Thoracic aorta (tissue), 2 donors: Measurements from ENCODE around the gene UNC13D. TPM values are rescaled to one million over a fixed set of nuclear protein-coding genes. Genes with fewer than 3 reads are reported as not detected.

Experiments
- ATAC-seq: fragments of 150-250 bp; one replicate; pipeline ENCODE4 v1.8.0; 2017; ENCODE audit warnings: low read depth; ENCODE audit not compliant: insufficient number of reproducible peaks, low FRiP score
- DNase-seq: peaks from one replicate; pipeline ENCODE4 v3.0.0-alpha.2; 2020; ENCODE audit warnings: low spot score
- H3K27ac ChIP-seq, 2 donors: fragments of 200-600 bp; sonication (generic); 1 replicate in 1 of 2; 2 replicates in 1 of 2; pipeline ENCODE4 v1.5.1; 2016; ENCODE audit warnings: mild to moderate bottlenecking in 2 of 2, moderate library complexity in 2 of 2
- H3K27me3 ChIP-seq: fragments of 200-600 bp; sonication (generic); replicated peaks from 2 replicates; pipeline ENCODE4 v1.6.0; 2016; ENCODE audit warnings: mild to moderate bottlenecking; ENCODE audit not compliant: insufficient read depth
- H3K36me3 ChIP-seq: fragments of 200-600 bp; sonication (generic); one replicate; pipeline ENCODE4 v1.5.1; 2016
- H3K4me1 ChIP-seq, 2 donors: fragments of 200-600 bp; sonication (generic); 1 replicate in 1 of 2; 2 replicates in 1 of 2; pipeline versions ENCODE4 v1.5.1 to v1.6.0; 2016; ENCODE audit warnings: low read depth in 2 of 2, mild to moderate bottlenecking in 1 of 2; ENCODE audit not compliant: control insufficient read depth in 1 of 2
- H3K4me3 ChIP-seq: fragments of 200-600 bp; sonication (generic); 2 replicates; pipeline ENCODE4 v1.5.1; 2016; ENCODE audit warnings: mild to moderate bottlenecking
- H3K9me3 ChIP-seq: fragments of 200-600 bp; sonication (generic); 2 replicates; pipeline ENCODE4 v1.5.1; 2016
- CTCF ChIP-seq: fragments of 200-600 bp; sonication (generic); IDR thresholded peaks from one replicate; pipeline ENCODE4 v1.5.1; 2019; ENCODE audit warnings: antibody characterized with exemption
- total RNA-seq, 2 donors: library from RNA; depleted of rRNA; stranded (reverse); fragments of >200 nt; gene quantifications; one replicate each; pipeline versions ENCODE4 v1.1.0 to v1.2.3, GENCODE V29; 2016

UNC13D gene
- total RNA-seq, 2 donors from 2014 or later = 13.5 to 36.0 TPM

- DNase-seq (no peak), ATAC-seq (no peak)
- H3K4me1 ChIP-seq = no peaks in the 10 kb centered on the region
- H3K27me3 ChIP-seq = no peaks in the 10 kb centered on the region
- no peak overlapping the region for H3K4me3 ChIP-seq
- H3K36me3 ChIP-seq = peaks cover 12% of the 10 kb centered on the region
- no peak overlapping the region for H3K27ac ChIP-seq
- H3K9me3 ChIP-seq = no peaks in the 10 kb centered on the region
- no peak for TF ChIP-seq CTCF
Observed at GRCh38 chr17:75799402-75799801, 44.8 kb downstream of the UNC13D start.

- no peaks in the 10 kb centered on the region for H3K9me3 ChIP-seq
- DNase-seq (no peak), ATAC-seq (no peak)
- H3K27me3 ChIP-seq = no peaks in the 10 kb centered on the region
- H3K36me3 ChIP-seq = peaks cover 12% of the 10 kb centered on the region
- no peak overlapping the region for H3K4me3 ChIP-seq
- no peaks in the 10 kb centered on the region for H3K4me1 ChIP-seq
- TF ChIP-seq CTCF = no peak
- H3K27ac ChIP-seq = no peak overlapping the region
Observed at GRCh38 chr17:75795820-75796607, 48.2 kb downstream of the UNC13D start.

- H3K27ac ChIP-seq = no peak overlapping the region
- TF ChIP-seq CTCF = no peak
- DNase-seq (no peak), ATAC-seq (no peak)
- peaks cover 8% of the 10 kb centered on the region for H3K36me3 ChIP-seq
- H3K27me3 ChIP-seq = no peaks in the 10 kb centered on the region
- no peaks in the 10 kb centered on the region for H3K4me1 ChIP-seq
- no peaks in the 10 kb centered on the region for H3K9me3 ChIP-seq
- H3K4me3 ChIP-seq = no peak overlapping the region
Observed at GRCh38 chr17:75793460-75793859, 50.7 kb downstream of the UNC13D start.

GRCh38 chr17:75791254-75791653, 53.0 kb downstream of the UNC13D start:
- no peak overlapping the region for H3K4me3 ChIP-seq
- H3K27ac ChIP-seq = no peak overlapping the region
- no peak for TF ChIP-seq CTCF
- no peaks in the 10 kb centered on the region for H3K27me3 ChIP-seq
- H3K4me1 ChIP-seq = peaks cover 0 to 20% of the 10 kb centered on the region in 2 donors
- no peak for ATAC-seq
- DNase-seq = no peak
- no peaks in the 10 kb centered on the region for H3K36me3 ChIP-seq
- no peaks in the 10 kb centered on the region for H3K9me3 ChIP-seq

GRCh38 chr17:75785016-75785890, 59.0 kb downstream of the UNC13D start:
- Histone ChIP-seq H3K9me3 (no peaks in the 10 kb centered on the region), H3K36me3 (no peaks in the 10 kb centered on the region), H3K27me3 (no peaks in the 10 kb centered on the region), H3K4me3 (peak overlapping the region; percentile 77), H3K27ac (peak overlapping the region; percentile 94 to 97), H3K4me1 (peaks cover 7 to 51% of the 10 kb centered on the region in 2 donors)
- ATAC-seq = peak; percentile 71
- TF ChIP-seq CTCF = no peak
- DNase-seq = peak; percentile 67
